ENCODE results near the gene CDK2AP2. TPM values are rescaled to one million over a fixed set of nuclear protein-coding genes. Genes with fewer than 3 reads are reported as not detected.

Gene CDK2AP2
- polyA plus RNA-seq, 2 of the 4 experiments (the other 2 are of a cell fraction), result 36.6 to 53.1 TPM

DNA sequence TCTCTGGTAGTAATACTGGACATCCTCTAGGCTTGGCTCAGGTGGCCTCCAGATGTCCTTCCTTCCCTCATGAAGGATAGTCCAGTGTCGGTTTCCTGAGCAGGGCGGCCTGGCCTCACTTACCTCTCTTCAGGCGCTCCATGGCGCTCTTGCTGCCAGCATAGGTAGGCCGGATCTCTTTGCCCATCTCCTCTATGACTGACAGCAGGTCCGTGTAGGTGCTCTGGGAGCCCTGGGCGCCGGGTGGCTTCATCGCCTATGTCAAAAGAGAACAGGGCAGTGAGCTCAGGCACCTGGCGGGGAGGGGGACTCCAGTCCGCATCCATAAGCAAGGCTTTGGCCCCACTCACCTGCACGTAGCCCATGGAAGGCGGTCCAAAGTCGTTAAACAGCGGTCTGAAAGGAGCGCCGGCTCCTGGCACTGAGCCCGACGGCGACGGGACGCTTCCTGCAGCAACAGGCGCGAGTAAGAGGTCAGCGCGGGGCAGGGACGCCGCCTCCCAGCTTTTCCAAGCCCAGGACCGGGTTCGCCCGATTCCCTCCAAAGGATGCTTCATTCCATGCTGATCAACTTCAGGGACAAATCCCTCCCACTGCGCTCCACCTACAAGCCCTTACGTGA, 609 bp downstream of the CDK2AP2 start (continued):
- TF ChIP-seq, protein P1, sequence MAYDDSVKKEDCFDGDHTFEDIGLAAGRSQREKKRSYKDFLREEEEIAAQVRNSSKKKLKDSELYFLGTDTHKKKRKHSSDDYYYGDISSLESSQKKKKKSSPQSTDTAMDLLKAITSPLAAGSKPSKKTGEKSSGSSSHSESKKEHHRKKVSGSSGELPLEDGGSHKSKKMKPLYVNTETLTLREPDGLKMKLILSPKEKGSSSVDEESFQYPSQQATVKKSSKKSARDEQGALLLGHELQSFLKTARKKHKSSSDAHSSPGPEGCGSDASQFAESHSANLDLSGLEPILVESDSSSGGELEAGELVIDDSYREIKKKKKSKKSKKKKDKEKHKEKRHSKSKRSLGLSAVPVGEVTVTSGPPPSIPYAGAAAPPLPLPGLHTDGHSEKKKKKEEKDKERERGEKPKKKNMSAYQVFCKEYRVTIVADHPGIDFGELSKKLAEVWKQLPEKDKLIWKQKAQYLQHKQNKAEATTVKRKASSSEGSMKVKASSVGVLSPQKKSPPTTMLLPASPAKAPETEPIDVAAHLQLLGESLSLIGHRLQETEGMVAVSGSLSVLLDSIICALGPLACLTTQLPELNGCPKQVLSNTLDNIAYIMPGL (CRISPR knock-in tag; IDR thresholded peaks at IDR 0.05; ENCODE audit: borderline replicate concordance), result no peak
- TF ChIP-seq SMC3 (IDR thresholded peaks at IDR 0.05), result no peak
- TF ChIP-seq, protein P2, sequence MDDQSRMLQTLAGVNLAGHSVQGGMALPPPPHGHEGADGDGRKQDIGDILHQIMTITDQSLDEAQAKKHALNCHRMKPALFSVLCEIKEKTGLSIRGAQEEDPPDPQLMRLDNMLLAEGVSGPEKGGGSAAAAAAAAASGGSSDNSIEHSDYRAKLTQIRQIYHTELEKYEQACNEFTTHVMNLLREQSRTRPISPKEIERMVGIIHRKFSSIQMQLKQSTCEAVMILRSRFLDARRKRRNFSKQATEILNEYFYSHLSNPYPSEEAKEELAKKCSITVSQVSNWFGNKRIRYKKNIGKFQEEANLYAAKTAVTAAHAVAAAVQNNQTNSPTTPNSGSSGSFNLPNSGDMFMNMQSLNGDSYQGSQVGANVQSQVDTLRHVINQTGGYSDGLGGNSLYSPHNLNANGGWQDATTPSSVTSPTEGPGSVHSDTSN (IDR thresholded peaks at IDR 0.05), result no peak
- TF ChIP-seq, protein P3, sequence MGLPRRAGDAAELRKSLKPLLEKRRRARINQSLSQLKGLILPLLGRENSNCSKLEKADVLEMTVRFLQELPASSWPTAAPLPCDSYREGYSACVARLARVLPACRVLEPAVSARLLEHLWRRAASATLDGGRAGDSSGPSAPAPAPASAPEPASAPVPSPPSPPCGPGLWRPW (IDR thresholded peaks at IDR 0.05), result no peak
- TF ChIP-seq, protein P4, sequence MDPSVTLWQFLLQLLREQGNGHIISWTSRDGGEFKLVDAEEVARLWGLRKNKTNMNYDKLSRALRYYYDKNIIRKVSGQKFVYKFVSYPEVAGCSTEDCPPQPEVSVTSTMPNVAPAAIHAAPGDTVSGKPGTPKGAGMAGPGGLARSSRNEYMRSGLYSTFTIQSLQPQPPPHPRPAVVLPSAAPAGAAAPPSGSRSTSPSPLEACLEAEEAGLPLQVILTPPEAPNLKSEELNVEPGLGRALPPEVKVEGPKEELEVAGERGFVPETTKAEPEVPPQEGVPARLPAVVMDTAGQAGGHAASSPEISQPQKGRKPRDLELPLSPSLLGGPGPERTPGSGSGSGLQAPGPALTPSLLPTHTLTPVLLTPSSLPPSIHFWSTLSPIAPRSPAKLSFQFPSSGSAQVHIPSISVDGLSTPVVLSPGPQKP (IDR thresholded peaks at IDR 0.05; ENCODE audit: low read depth, low read length), result no peak

DNA sequence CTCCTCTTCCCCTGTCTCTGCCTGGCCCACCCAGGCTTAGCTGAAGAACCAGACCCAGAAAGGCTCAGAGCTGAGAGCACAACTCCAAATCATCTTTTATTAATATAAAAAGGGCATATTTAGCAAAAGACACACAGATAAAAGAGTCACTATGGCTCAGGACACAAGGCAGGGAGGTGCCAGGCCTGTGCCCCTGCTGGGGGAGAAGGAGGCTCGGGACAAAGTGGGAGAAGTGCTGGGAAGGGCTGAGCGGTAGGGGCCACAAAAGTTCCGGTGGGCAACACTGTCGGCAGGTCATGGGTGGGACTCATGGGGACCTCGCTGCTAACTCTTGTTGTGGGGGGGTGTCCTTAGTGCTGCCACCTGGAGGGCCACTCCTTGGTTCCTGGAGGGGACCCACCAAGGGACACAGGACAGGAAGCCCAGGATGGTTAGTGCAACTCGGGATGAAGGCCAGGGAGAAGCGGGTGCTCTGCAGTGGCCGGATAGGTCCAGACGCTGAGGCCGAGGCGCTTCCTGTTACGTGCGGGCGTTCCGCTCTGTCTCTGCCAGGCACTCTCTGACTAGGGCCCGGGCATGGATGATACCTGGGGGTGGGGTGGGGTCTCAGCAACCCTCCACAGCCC, 1.4 kb downstream of the CDK2AP2 start:
- WGBS (ENCODE audit: missing lambda C conversion rate), result 85% methylated on average over 15 of the region's 16 CpGs
- Histone ChIP-seq H3K4me3 (peak overlapping the region; percentile 68; the same call in 2 of the 3 replicates), H3K9me3 (no peaks in the 10 kb centered on the region), H3K27ac (peak overlapping the region; percentile 46 to 90; a peak in 5 of 6 replicates), H3K4me1 (peaks cover 34% of the 10 kb centered on the region), H3K4me2 (peak overlapping the region; percentile 85)
- no peak for TF ChIP-seq CBX8 (IDR thresholded peaks at IDR 0.05)
- no peak for TF ChIP-seq GATA3 (IDR thresholded peaks at IDR 0.05; ENCODE audit: borderline replicate concordance)
- no peak for TF ChIP-seq CBX2 (IDR thresholded peaks at IDR 0.05; ENCODE audit: borderline replicate concordance, low read depth)
- TF ChIP-seq HEYL (CRISPR knock-in tag; IDR thresholded peaks at IDR 0.05), result no peak
- no peak for TF ChIP-seq HDAC2 (IDR thresholded peaks at IDR 0.05)
- TF ChIP-seq ZFP36 (IDR thresholded peaks at IDR 0.05; ENCODE audit: borderline replicate concordance, partially characterized antibody), result no peak
- no peak for TF ChIP-seq FOSB (CRISPR knock-in tag; IDR thresholded peaks at IDR 0.05)
- TF ChIP-seq HOXB13 (CRISPR knock-in tag; IDR thresholded peaks at IDR 0.05; ENCODE audit: low read depth), result no peak
- DNase-seq (ENCODE audit: low read depth in 1 of 2, low spot score in 1 of 2) (no peak), FAIRE-seq (no peak), ATAC-seq (no peak)
- ChIA-PET CTCF (interaction anchor here (0.6 to 2.3 kb wide), 18 partner anchors 12 to 241 kb away, joined by 3 to 8 read pairs (median 4); partner anchors contain the start of genes AIP, GSTP1, PPP1CA and RAD9A), POLR2A (interaction anchor here (1.3 kb wide), 1 partner anchor 77 kb away, joined by 5 read pairs; the partner anchor contains the start of gene GSTP1)

DNA sequence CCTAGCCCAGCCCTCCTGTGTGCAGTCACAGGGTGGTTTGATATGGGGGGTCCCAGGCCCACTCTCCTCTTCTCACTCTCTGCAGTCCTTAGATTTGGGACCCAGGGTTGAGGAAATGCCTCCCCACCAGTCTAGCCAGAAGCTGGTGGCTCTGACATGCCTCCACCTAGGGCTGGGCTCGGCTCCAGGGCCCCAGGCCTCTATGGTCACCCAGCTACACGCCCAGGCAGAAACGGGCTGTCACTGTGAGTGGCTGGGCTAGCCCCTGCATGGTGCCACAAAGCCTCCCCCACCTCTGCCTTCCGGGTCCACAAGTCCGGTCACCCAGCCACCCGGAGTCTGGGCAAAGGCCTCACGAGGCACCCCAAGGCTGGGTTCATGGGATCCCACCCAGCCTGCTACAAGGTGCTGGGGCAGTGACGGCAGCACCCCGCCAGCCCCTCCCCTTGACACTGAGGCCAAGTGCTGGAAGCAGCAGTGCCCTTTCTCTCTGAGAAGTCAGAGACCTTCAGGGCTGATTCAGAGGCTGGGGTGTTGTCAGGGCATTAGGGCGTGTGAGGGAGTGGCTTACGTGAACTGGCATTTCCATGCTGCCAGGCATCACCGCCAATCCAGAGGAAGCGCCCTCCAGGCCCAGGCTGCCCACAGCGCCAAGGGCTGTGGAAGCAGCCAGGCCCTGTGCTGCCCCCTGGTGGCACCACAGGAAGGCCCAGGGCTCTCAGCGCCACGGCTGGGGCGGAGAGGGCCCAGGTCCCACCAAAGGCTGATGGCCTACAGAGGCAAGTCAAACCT, 2.2 kb downstream of the CDK2AP2 start:
- ChIA-PET CTCF (interaction anchor here (0.6 to 2.3 kb wide), 20 partner anchors 13 to 241 kb away, joined by 3 to 8 read pairs (median 3); partner anchors contain the start of genes AIP, POLD4, PPP1CA and RAD9A), POLR2A (interaction anchor here (1.3 to 1.7 kb wide), 2 partner anchors 78 to 104 kb away, joined by 5 to 6 read pairs; partner anchors contain the start of genes GSTP1 and PPP1CA)
- ATAC-seq (peak; percentile 58 to 67), FAIRE-seq (peak; percentile 86), DNase-seq (ENCODE audit: low read depth in 1 of 2, low spot score in 1 of 2) (peak; percentile 96 to 98)
- peak overlapping the region; percentile 85 for H3K4me2 ChIP-seq
- H3K4me3 ChIP-seq, result peak overlapping the region; percentile 76
- peaks cover 34% of the 10 kb centered on the region for H3K4me1 ChIP-seq
- 3% methylated on average over 13 of the region's 17 CpGs for WGBS (ENCODE audit: missing lambda C conversion rate)
- H3K27ac ChIP-seq, result peak overlapping the region; percentile 87 to 97
- no peaks in the 10 kb centered on the region for H3K9me3 ChIP-seq
- TF ChIP-seq RFX5 (IDR thresholded peaks at IDR 0.05) (0 out of 2 replicates have a peak, but pooled peaks have one; percentile 18), ESRRA (IDR thresholded peaks at IDR 0.05; ENCODE audit: borderline replicate concordance, low read length) (peak; percentile 10; the same call in 1 of the 2 replicates), RAD21 (conservative IDR thresholded peaks at IDR 0.05 in 1 of 2, IDR thresholded peaks at IDR 0.05 in 1 of 2) (peak; percentile 77 to 91), GATA3 (IDR thresholded peaks at IDR 0.05; ENCODE audit: borderline replicate concordance) (peak; percentile 39; the same call in 1 of the 2 replicates), JUN (IDR thresholded peaks at IDR 0.05) (peak; percentile 46 to 53; a peak in 3 of 5 replicates), KDM1A (IDR thresholded peaks at IDR 0.05; ENCODE audit: low read depth) (no peak), EP300 (IDR thresholded peaks at IDR 0.05) (no peak), FOSL2 (IDR thresholded peaks at IDR 0.05) (no peak), FOSL2 (CRISPR knock-in tag; IDR thresholded peaks at IDR 0.05) (peak; percentile 47), NR3C1 (IDR thresholded peaks at IDR 0.05) (no peak), CBX2 (IDR thresholded peaks at IDR 0.05; ENCODE audit: borderline replicate concordance, low read depth) (no peak)
- TF ChIP-seq, protein P5, sequence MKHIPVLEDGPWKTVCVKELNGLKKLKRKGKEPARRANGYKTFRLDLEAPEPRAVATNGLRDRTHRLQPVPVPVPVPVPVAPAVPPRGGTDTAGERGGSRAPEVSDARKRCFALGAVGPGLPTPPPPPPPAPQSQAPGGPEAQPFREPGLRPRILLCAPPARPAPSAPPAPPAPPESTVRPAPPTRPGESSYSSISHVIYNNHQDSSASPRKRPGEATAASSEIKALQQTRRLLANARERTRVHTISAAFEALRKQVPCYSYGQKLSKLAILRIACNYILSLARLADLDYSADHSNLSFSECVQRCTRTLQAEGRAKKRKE (CRISPR knock-in tag; IDR thresholded peaks at IDR 0.05; ENCODE audit: low read depth), result no peak
- TF ChIP-seq, protein P6, sequence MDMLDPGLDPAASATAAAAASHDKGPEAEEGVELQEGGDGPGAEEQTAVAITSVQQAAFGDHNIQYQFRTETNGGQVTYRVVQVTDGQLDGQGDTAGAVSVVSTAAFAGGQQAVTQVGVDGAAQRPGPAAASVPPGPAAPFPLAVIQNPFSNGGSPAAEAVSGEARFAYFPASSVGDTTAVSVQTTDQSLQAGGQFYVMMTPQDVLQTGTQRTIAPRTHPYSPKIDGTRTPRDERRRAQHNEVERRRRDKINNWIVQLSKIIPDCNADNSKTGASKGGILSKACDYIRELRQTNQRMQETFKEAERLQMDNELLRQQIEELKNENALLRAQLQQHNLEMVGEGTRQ (IDR thresholded peaks at IDR 0.05), result 0 out of 2 replicates have a peak, but pooled peaks have one; percentile 4
- TF ChIP-seq, protein P7, sequence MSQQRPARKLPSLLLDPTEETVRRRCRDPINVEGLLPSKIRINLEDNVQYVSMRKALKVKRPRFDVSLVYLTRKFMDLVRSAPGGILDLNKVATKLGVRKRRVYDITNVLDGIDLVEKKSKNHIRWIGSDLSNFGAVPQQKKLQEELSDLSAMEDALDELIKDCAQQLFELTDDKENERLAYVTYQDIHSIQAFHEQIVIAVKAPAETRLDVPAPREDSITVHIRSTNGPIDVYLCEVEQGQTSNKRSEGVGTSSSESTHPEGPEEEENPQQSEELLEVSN (IDR thresholded peaks at IDR 0.05; ENCODE audit: borderline replicate concordance, low read depth), result no peak
